Measurements from ENCODE around the gene SGCD. TPM values are rescaled to one million over a fixed set of nuclear protein-coding genes. Genes with fewer than 3 reads are reported as not detected.

SGCD gene
- total and polyA plus RNA-seq, 4 experiments from 2014 or later: not detected

- POLR2A ChIA-PET (ENCODE audit: partially characterized antibody): no interaction called here
- H3K27ac ChIP-seq (ENCODE audit: low read depth, low read length): no peak overlapping the region
- H3K4me1 ChIP-seq (ENCODE audit: insufficient read depth, low read length): no peaks in the 10 kb centered on the region
- intact Hi-C loops (cut with micrococcal nuclease): no loop called here
- H3K9me3 Mint-ChIP-seq: no peaks in the 10 kb centered on the region
- DNase-seq: no peak
- H3K27me3 ChIP-seq (ENCODE audit: insufficient read depth, low read length): no peaks in the 10 kb centered on the region
- no peaks in the 10 kb centered on the region for H3K36me3 Mint-ChIP-seq
- peaks cover 0 to 5% of the 10 kb centered on the region in 2 donors for H3K27me3 Mint-ChIP-seq
- H3K4me3 Mint-ChIP-seq: no peak overlapping the region
- no peak overlapping the region for H3K27ac Mint-ChIP-seq
- no peak overlapping the region for H3K4me3 ChIP-seq (ENCODE audit: low read length in 2 of 2)
- no peaks in the 10 kb centered on the region for H3K9me3 ChIP-seq (ENCODE audit: control insufficient read depth in 1 of 2, low read length in 2 of 2)
- no peaks in the 10 kb centered on the region for H3K36me3 ChIP-seq (ENCODE audit: insufficient read depth, low read length)
- CTCF ChIA-PET (ENCODE audit: partially characterized antibody): no interaction called here
- no peaks in the 10 kb centered on the region for H3K4me1 Mint-ChIP-seq
Measured at GRCh38 chr5:156561651-156562050, 234.7 kb downstream of the SGCD start.

- Histone ChIP-seq H3K27ac (ENCODE audit: low read depth, low read length) (no peak overlapping the region), H3K4me3 (ENCODE audit: low read length in 2 of 2) (no peak overlapping the region), H3K27me3 (ENCODE audit: insufficient read depth, low read length) (no peaks in the 10 kb centered on the region), H3K36me3 (ENCODE audit: insufficient read depth, low read length) (no peaks in the 10 kb centered on the region), H3K9me3 (ENCODE audit: control insufficient read depth in 1 of 2, low read length in 2 of 2) (no peaks in the 10 kb centered on the region), H3K4me1 (ENCODE audit: insufficient read depth, low read length) (no peaks in the 10 kb centered on the region)
- Mint-ChIP-seq H3K4me1 (no peaks in the 10 kb centered on the region), H3K4me3 (no peak overlapping the region), H3K9me3 (no peaks in the 10 kb centered on the region), H3K27me3 (peaks cover 0 to 5% of the 10 kb centered on the region in 2 donors), H3K36me3 (no peaks in the 10 kb centered on the region), H3K27ac (no peak overlapping the region)
- POLR2A ChIA-PET (ENCODE audit: partially characterized antibody): interaction anchor here (0.5 kb wide), 1 partner anchor 560 kb away, joined by 3 read pairs; no protein-coding TSS in a partner anchor
- DNase-seq: no peak
- intact Hi-C loops (cut with micrococcal nuclease): no loop called here
- CTCF ChIA-PET (ENCODE audit: partially characterized antibody): no interaction called here
Measured at GRCh38 chr5:156570615-156571014, 243.7 kb downstream of the SGCD start.

GRCh38 chr5:156581725-156582124, 254.8 kb downstream of the SGCD start:
- Histone ChIP-seq H3K4me1 (ENCODE audit: insufficient read depth, low read length) (no peaks in the 10 kb centered on the region), H3K27me3 (ENCODE audit: insufficient read depth, low read length) (no peaks in the 10 kb centered on the region), H3K4me3 (ENCODE audit: low read length in 2 of 2) (no peak overlapping the region), H3K9me3 (ENCODE audit: control insufficient read depth in 1 of 2, low read length in 2 of 2) (no peaks in the 10 kb centered on the region), H3K27ac (ENCODE audit: low read depth, low read length) (no peak overlapping the region), H3K36me3 (ENCODE audit: insufficient read depth, low read length) (no peaks in the 10 kb centered on the region)
- ChIA-PET CTCF (ENCODE audit: partially characterized antibody) (no interaction called here), POLR2A (ENCODE audit: partially characterized antibody) (no interaction called here)
- Mint-ChIP-seq H3K9me3 (peaks cover 3 to 13% (median 6%) of the 10 kb centered on the region in 8 donors), H3K4me1 (no peaks in the 10 kb centered on the region), H3K36me3 (no peaks in the 10 kb centered on the region), H3K27ac (no peak overlapping the region), H3K27me3 (peaks cover 7 to 27% of the 10 kb centered on the region in 2 donors), H3K4me3 (no peak overlapping the region)
- no peak for DNase-seq
- intact Hi-C loops (cut with micrococcal nuclease): no loop called here

- H3K9me3 Mint-ChIP-seq: peaks cover 3 to 13% (median 6%) of the 10 kb centered on the region in 8 donors
- no peaks in the 10 kb centered on the region for H3K36me3 ChIP-seq (ENCODE audit: insufficient read depth, low read length)
- DNase-seq: no peak
- no peak overlapping the region for H3K27ac Mint-ChIP-seq
- POLR2A ChIA-PET (ENCODE audit: partially characterized antibody): no interaction called here
- no peak overlapping the region for H3K4me3 Mint-ChIP-seq
- H3K4me3 ChIP-seq (ENCODE audit: low read length in 2 of 2): no peak overlapping the region
- no peak overlapping the region for H3K27ac ChIP-seq (ENCODE audit: low read depth, low read length)
- H3K36me3 Mint-ChIP-seq: no peaks in the 10 kb centered on the region
- CTCF ChIA-PET (ENCODE audit: partially characterized antibody): no interaction called here
- no peaks in the 10 kb centered on the region for H3K27me3 ChIP-seq (ENCODE audit: insufficient read depth, low read length)
- H3K27me3 Mint-ChIP-seq: peaks cover 7 to 27% of the 10 kb centered on the region in 2 donors
- H3K9me3 ChIP-seq (ENCODE audit: control insufficient read depth in 1 of 2, low read length in 2 of 2): no peaks in the 10 kb centered on the region
- no peaks in the 10 kb centered on the region for H3K4me1 ChIP-seq (ENCODE audit: insufficient read depth, low read length)
- H3K4me1 Mint-ChIP-seq: no peaks in the 10 kb centered on the region
- intact Hi-C loops (cut with micrococcal nuclease): no loop called here
Measured at GRCh38 chr5:156582193-156582598, 255.2 kb downstream of the SGCD start.

GRCh38 chr5:156584871-156585270, 257.9 kb downstream of the SGCD start:
- CTCF ChIA-PET (ENCODE audit: partially characterized antibody): no interaction called here
- H3K4me3 ChIP-seq (ENCODE audit: low read length in 2 of 2): no peak overlapping the region
- Mint-ChIP-seq H3K4me3 (no peak overlapping the region), H3K27me3 (peaks cover 10 to 22% of the 10 kb centered on the region in 2 donors), H3K4me1 (no peaks in the 10 kb centered on the region), H3K9me3 (peaks cover under 1 to 9% (median 4%) of the 10 kb centered on the region in 8 donors), H3K36me3 (no peaks in the 10 kb centered on the region), H3K27ac (no peak overlapping the region)
- no peaks in the 10 kb centered on the region for H3K9me3 ChIP-seq (ENCODE audit: control insufficient read depth in 1 of 2, low read length in 2 of 2)
- H3K27ac ChIP-seq (ENCODE audit: low read depth, low read length): no peak overlapping the region
- no peak for DNase-seq
- intact Hi-C loops (cut with micrococcal nuclease): no loop called here
- POLR2A ChIA-PET (ENCODE audit: partially characterized antibody): no interaction called here
- no peaks in the 10 kb centered on the region for H3K36me3 ChIP-seq (ENCODE audit: insufficient read depth, low read length)
- H3K27me3 ChIP-seq (ENCODE audit: insufficient read depth, low read length): no peaks in the 10 kb centered on the region
- H3K4me1 ChIP-seq (ENCODE audit: insufficient read depth, low read length): no peaks in the 10 kb centered on the region

- Mint-ChIP-seq H3K9me3 (peaks cover 0 to 3% (median 0%) of the 10 kb centered on the region in 8 donors), H3K4me1 (no peaks in the 10 kb centered on the region), H3K27ac (no peak overlapping the region), H3K27me3 (peaks cover 10 to 26% of the 10 kb centered on the region in 2 donors), H3K4me3 (no peak overlapping the region), H3K36me3 (no peaks in the 10 kb centered on the region)
- no peak for DNase-seq
- H3K36me3 ChIP-seq (ENCODE audit: insufficient read depth, low read length): no peaks in the 10 kb centered on the region
- H3K27ac ChIP-seq (ENCODE audit: low read depth, low read length): no peak overlapping the region
- intact Hi-C loops (cut with micrococcal nuclease): no loop called here
- H3K4me3 ChIP-seq (ENCODE audit: low read length in 2 of 2): no peak overlapping the region
- POLR2A ChIA-PET (ENCODE audit: partially characterized antibody): no interaction called here
- CTCF ChIA-PET (ENCODE audit: partially characterized antibody): no interaction called here
- no peaks in the 10 kb centered on the region for H3K4me1 ChIP-seq (ENCODE audit: insufficient read depth, low read length)
- no peaks in the 10 kb centered on the region for H3K9me3 ChIP-seq (ENCODE audit: control insufficient read depth in 1 of 2, low read length in 2 of 2)
- no peaks in the 10 kb centered on the region for H3K27me3 ChIP-seq (ENCODE audit: insufficient read depth, low read length)
Measured at GRCh38 chr5:156585999-156586398, 259.0 kb downstream of the SGCD start.

GRCh38 chr5:156587012-156587411, 260.0 kb downstream of the SGCD start:
- no peaks in the 10 kb centered on the region for H3K36me3 ChIP-seq (ENCODE audit: insufficient read depth, low read length)
- H3K4me3 ChIP-seq (ENCODE audit: low read length in 2 of 2): no peak overlapping the region
- ChIA-PET CTCF (ENCODE audit: partially characterized antibody) (no interaction called here), POLR2A (ENCODE audit: partially characterized antibody) (no interaction called here)
- no peak overlapping the region for H3K4me3 Mint-ChIP-seq
- no peaks in the 10 kb centered on the region for H3K4me1 ChIP-seq (ENCODE audit: insufficient read depth, low read length)
- intact Hi-C loops (cut with micrococcal nuclease): no loop called here
- H3K4me1 Mint-ChIP-seq: no peaks in the 10 kb centered on the region
- no peaks in the 10 kb centered on the region for H3K36me3 Mint-ChIP-seq
- H3K27ac Mint-ChIP-seq: no peak overlapping the region
- H3K9me3 ChIP-seq (ENCODE audit: control insufficient read depth in 1 of 2, low read length in 2 of 2): no peaks in the 10 kb centered on the region
- peaks cover 10 to 26% of the 10 kb centered on the region in 2 donors for H3K27me3 Mint-ChIP-seq
- no peak overlapping the region for H3K27ac ChIP-seq (ENCODE audit: low read depth, low read length)
- no peaks in the 10 kb centered on the region for H3K27me3 ChIP-seq (ENCODE audit: insufficient read depth, low read length)
- DNase-seq: no peak
- peaks cover 0 to 3% (median 0%) of the 10 kb centered on the region in 8 donors for H3K9me3 Mint-ChIP-seq

- Mint-ChIP-seq H3K27me3 (peaks cover 11 to 25% of the 10 kb centered on the region in 2 donors), H3K27ac (no peak overlapping the region), H3K4me3 (no peak overlapping the region), H3K36me3 (no peaks in the 10 kb centered on the region), H3K4me1 (no peaks in the 10 kb centered on the region), H3K9me3 (peaks cover 0 to 2% (median 0%) of the 10 kb centered on the region in 8 donors)
- Histone ChIP-seq H3K4me3 (ENCODE audit: low read length in 2 of 2) (no peak overlapping the region), H3K27me3 (ENCODE audit: insufficient read depth, low read length) (no peaks in the 10 kb centered on the region), H3K27ac (ENCODE audit: low read depth, low read length) (no peak overlapping the region), H3K36me3 (ENCODE audit: insufficient read depth, low read length) (no peaks in the 10 kb centered on the region), H3K9me3 (ENCODE audit: control insufficient read depth in 1 of 2, low read length in 2 of 2) (no peaks in the 10 kb centered on the region), H3K4me1 (ENCODE audit: insufficient read depth, low read length) (no peaks in the 10 kb centered on the region)
- ChIA-PET CTCF (ENCODE audit: partially characterized antibody) (no interaction called here), POLR2A (ENCODE audit: partially characterized antibody) (no interaction called here)
- intact Hi-C loops (cut with micrococcal nuclease): no loop called here
- no peak for DNase-seq
Measured at GRCh38 chr5:156588306-156588705, 261.3 kb downstream of the SGCD start.

All from CD4-positive, alpha-beta memory T cell (primary cell).